ENCODE results near the gene RBFA. TPM values are rescaled to one million over a fixed set of nuclear protein-coding genes. Genes with fewer than 3 reads are reported as not detected.

Gene RBFA
- total RNA-seq, 4 donors from 2014 or later: 18.2 to 54.7 (median 30.8) TPM

DNA sequence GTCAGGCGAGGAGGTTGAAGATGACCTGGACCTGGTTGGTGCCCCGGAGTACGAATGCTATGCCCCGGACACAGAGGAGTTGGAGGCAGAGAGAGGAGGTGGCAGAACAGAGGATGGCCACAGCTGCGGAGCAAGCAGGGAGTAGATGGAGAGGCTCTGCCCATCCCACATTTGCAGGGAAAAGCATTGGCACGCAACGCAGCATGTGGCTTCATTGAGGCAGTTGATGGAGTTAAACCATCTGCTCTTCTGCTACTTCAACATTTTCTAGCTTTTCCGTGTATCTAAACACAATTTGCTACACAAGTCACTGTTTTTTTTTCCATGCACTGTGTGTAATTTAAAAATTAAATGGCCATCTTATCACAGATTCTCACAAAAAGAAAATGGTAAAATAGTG is 11.8 kb downstream of the RBFA start:
- H3K27ac ChIP-seq: no peak overlapping the region
- peaks cover 0 to 7% of the 10 kb centered on the region in 2 donors for H3K9me3 ChIP-seq
- no peak overlapping the region for H3K4me3 ChIP-seq
- TF ChIP-seq POLR2A (IDR thresholded peaks at IDR 0.05) (no peak), CTCF (IDR thresholded peaks at IDR 0.05) (no peak)
- H3K4me1 ChIP-seq: no peaks in the 10 kb centered on the region
- no peaks in the 10 kb centered on the region for H3K27me3 ChIP-seq
- no peak for DNase-seq
- intact Hi-C loops (cut with DNase I; ENCODE audit: low total_unique reads): no loop called here
- no peaks in the 10 kb centered on the region for H3K36me3 ChIP-seq

DNA sequence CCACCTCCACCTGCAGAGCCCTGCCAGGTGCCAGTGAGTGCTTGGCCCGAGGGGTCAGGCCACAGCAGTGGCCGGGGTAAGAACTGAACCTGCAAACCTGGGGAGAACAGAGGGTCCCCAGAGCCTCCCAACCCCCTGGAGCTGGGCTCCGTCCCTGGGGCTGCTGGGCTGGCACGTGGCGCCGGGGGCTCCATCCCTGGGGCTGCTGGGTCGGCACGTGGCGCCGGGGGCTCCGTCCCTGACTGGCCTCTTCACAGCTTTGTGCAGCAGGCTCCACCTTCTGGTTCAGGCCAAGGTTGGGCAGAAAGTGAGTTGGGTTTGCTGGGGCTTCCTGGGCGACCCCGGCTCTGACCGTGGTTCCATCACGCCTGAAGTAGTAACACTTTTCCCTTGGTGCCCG is 12.2 kb downstream of the RBFA start:
- H3K4me3 ChIP-seq: no peak overlapping the region
- no peaks in the 10 kb centered on the region for H3K4me1 ChIP-seq
- H3K27ac ChIP-seq: no peak overlapping the region
- no peaks in the 10 kb centered on the region for H3K36me3 ChIP-seq
- H3K9me3 ChIP-seq: peaks cover 0 to 11% of the 10 kb centered on the region in 2 donors
- H3K27me3 ChIP-seq: no peaks in the 10 kb centered on the region
- intact Hi-C loops (cut with DNase I; ENCODE audit: low total_unique reads): no loop called here
- TF ChIP-seq CTCF (IDR thresholded peaks at IDR 0.05) (no peak), POLR2A (IDR thresholded peaks at IDR 0.05) (no peak)
- DNase-seq: no peak

DNA sequence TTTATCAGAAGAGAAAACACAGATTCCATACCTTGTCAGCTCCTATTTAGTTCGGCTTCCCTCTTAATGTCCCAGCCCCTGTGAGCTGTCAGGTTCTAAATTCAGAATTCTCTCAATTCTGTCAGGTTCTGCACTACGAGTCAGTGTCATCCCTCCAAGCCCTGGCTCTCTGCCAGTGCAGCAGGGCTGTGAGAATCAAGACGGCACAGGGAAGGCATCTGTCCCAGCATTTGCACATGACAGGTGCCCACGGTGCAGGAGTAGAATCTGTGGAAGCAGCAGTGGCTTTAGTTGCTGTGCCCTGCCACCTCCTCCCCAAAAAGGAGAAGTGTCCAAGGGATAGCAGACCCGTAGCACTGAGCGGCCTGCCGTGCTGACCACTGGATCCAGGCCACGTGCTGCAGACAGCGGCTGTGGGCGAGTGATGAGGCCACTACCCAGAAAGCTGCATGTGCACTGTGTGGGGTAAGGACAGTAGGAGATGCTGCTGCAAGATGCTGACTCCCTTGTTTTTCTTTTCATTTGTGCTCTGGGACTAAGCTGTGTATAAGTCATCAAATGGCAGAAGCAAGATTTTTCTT is 12.8 kb downstream of the RBFA start:
- DNase-seq: no peak
- Histone ChIP-seq H3K27me3 (no peaks in the 10 kb centered on the region), H3K4me3 (no peak overlapping the region), H3K4me1 (no peaks in the 10 kb centered on the region), H3K27ac (no peak overlapping the region), H3K9me3 (peaks cover 0 to 11% of the 10 kb centered on the region in 2 donors), H3K36me3 (no peaks in the 10 kb centered on the region)
- TF ChIP-seq CTCF (IDR thresholded peaks at IDR 0.05): no peak
- no peak for TF ChIP-seq POLR2A (IDR thresholded peaks at IDR 0.05)
- intact Hi-C loops (cut with DNase I; ENCODE audit: low total_unique reads): no loop called here

GRCh38 chr18:80050797-80051196 is 16.6 kb downstream of the RBFA start:
- H3K27ac ChIP-seq: no peak overlapping the region
- DNase-seq: no peak
- TF ChIP-seq POLR2A (IDR thresholded peaks at IDR 0.05) (no peak), CTCF (IDR thresholded peaks at IDR 0.05) (no peak)
- peaks cover 0 to 24% of the 10 kb centered on the region in 2 donors for H3K9me3 ChIP-seq
- intact Hi-C loops (cut with DNase I; ENCODE audit: low total_unique reads): no loop called here
- no peaks in the 10 kb centered on the region for H3K36me3 ChIP-seq
- no peak overlapping the region for H3K4me3 ChIP-seq
- H3K27me3 ChIP-seq: no peaks in the 10 kb centered on the region
- no peaks in the 10 kb centered on the region for H3K4me1 ChIP-seq

DNA sequence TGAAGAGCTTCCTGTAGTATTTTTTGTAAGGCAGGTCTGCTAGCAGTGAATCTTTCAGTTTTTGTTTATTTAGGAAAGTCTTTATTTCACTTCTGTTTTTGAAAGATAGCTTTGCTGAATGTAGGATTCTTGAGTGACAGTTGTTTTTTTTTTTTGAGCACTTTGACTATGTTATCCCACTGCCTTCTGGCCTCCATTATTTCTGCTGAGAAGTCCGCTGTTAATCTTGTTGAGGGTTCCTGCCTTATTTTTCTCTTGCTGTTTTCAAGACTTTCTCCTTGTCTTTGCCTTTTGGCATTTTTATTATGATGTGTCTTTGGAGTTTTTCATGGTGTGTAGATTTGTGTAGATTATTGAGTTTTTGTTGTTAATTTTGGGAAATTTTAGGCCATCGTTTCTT is 21.9 kb downstream of the RBFA start:
- no peak for DNase-seq
- no peaks in the 10 kb centered on the region for H3K4me1 ChIP-seq
- TF ChIP-seq CTCF (IDR thresholded peaks at IDR 0.05): no peak
- TF ChIP-seq POLR2A (IDR thresholded peaks at IDR 0.05): no peak
- no peak overlapping the region for H3K27ac ChIP-seq
- peaks cover 0 to 15% of the 10 kb centered on the region in 2 donors for H3K9me3 ChIP-seq
- H3K4me3 ChIP-seq: no peak overlapping the region
- no peaks in the 10 kb centered on the region for H3K27me3 ChIP-seq
- H3K36me3 ChIP-seq: no peaks in the 10 kb centered on the region
- intact Hi-C loops (cut with DNase I; ENCODE audit: low total_unique reads): no loop called here

Measured in uterus (tissue), 4 donors.